Measurements from ENCODE around the gene FCHSD2. TPM values are rescaled to one million over a fixed set of nuclear protein-coding genes. Genes with fewer than 3 reads are reported as not detected.
A peak's percentile ranks its signal among the peaks of the same experiment; 100 is the strongest.

The FCHSD2 gene
- polyA plus RNA-seq, 1 donor from 2014 or later, result 72.1 TPM

DNA sequence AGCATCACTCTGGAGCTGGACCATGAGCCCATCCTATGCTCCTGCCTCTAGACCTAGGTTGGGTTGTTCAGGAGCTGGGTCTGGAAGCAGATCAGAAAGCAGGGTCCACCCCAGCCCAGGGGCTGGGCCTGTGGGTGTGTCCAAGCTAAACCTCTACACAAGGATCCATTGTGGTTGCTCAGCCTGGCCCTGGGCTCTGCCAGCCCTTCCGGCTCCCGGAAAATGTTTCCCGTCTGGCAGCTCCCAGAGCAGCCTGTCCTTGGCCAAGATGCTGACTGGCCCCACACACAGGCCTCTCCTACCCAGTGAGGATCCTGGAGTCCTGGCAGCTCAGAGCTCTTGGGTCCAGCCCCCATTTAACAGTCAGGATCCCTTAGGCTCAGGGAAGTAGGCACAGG lies 35.3 kb upstream of the FCHSD2 start:
- no peaks in the 10 kb centered on the region for H3K27me3 Mint-ChIP-seq
- H3K4me3 Mint-ChIP-seq, result peak overlapping the region in 2 of 4 donors; percentile 28 to 37
- H3K4me1 Mint-ChIP-seq, result peaks cover 20 to 31% (median 24%) of the 10 kb centered on the region in 3 donors
- H3K36me3 Mint-ChIP-seq, result peaks cover 3% of the 10 kb centered on the region
- no peaks in the 10 kb centered on the region for H3K9me3 Mint-ChIP-seq
- no peak overlapping the region for H3K27ac Mint-ChIP-seq

DNA sequence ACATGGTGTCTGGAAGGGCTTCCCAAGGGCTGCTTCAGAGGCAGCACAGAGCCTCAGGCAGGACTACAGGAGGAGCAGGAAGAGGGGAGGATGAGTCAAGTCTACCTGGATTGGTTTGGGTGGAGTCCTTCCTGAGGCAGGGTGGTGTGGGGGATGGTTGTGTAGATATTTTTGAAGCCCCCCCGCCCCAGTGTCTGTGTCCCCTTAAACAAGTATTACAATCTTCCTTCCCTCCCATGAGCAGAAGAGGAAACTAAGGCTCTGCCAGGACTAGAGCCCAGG lies 34.7 kb upstream of the FCHSD2 start:
- Mint-ChIP-seq H3K9me3 (no peaks in the 10 kb centered on the region), H3K27me3 (no peaks in the 10 kb centered on the region), H3K4me3 (peak overlapping the region in 2 of 4 donors; percentile 25 to 91), H3K36me3 (peaks cover 3% of the 10 kb centered on the region), H3K4me1 (peaks cover 21 to 32% (median 24%) of the 10 kb centered on the region in 3 donors), H3K27ac (peak overlapping the region in 1 of 3 donors; percentile 89)

GRCh38 chr11:73176145-73176873 lies 34.2 kb upstream of the FCHSD2 start:
- Mint-ChIP-seq H3K36me3 (peaks cover 3% of the 10 kb centered on the region), H3K9me3 (no peaks in the 10 kb centered on the region), H3K4me3 (peak overlapping the region in 2 of 4 donors; percentile 65 to 91), H3K27me3 (no peaks in the 10 kb centered on the region), H3K4me1 (peaks cover 26 to 37% (median 29%) of the 10 kb centered on the region in 3 donors), H3K27ac (peak overlapping the region in 2 of 3 donors; percentile 63 to 89)

DNA sequence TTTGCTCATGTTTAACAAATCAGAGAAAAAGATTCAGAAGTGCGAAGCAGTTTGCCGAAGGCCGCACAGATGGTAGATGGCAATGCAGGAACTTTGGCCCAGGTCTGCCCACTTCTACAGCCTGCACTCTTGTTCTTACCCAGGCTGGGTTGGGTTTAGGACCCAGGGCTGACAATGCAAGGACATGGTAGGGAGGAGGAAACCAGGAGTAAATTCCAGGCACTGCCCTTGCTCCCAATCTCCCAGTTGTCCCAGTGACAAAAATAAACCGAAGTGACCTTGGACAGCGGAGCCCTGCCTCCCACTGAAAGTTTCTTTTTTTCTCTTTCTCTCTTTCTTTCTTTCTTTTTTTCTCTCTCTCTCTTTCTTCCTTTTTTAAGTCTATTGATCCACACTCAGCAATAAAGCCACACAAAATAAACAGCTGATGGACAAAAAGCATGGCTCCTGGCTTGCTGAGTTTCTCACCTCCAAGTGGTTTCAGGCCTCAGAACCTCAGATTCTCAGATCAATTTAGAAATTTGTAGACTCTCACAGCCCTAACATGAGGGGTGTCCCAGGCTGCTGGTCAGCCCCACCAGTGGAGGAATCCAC lies 33.5 kb upstream of the FCHSD2 start:
- peak overlapping the region in 1 of 3 donors; percentile 63 for H3K27ac Mint-ChIP-seq
- peaks cover 29 to 38% (median 30%) of the 10 kb centered on the region in 3 donors for H3K4me1 Mint-ChIP-seq
- H3K27me3 Mint-ChIP-seq, result no peaks in the 10 kb centered on the region
- peak overlapping the region in 2 of 4 donors; percentile 65 to 91 for H3K4me3 Mint-ChIP-seq
- no peaks in the 10 kb centered on the region for H3K9me3 Mint-ChIP-seq
- H3K36me3 Mint-ChIP-seq, result peaks cover 3% of the 10 kb centered on the region

DNA sequence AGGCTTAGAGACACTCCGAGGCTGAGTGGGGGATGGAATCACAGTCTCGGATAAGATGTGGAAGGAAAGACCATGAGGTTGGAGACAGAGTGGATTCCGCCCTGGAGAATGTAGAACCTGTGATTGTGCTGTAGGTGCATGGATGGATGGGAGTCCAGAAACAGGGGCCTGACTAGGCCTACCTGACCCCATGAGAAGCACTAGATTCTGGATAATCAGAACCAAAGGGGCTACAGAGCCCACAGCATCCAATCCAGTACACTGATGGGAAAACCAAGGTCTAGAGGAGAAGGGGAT lies 32.3 kb upstream of the FCHSD2 start:
- Mint-ChIP-seq H3K27me3 (no peaks in the 10 kb centered on the region), H3K4me3 (peak overlapping the region in 1 of 4 donors; percentile 47), H3K36me3 (peaks cover 3% of the 10 kb centered on the region), H3K9me3 (no peaks in the 10 kb centered on the region), H3K27ac (no peak overlapping the region), H3K4me1 (peaks cover 32 to 41% (median 34%) of the 10 kb centered on the region in 3 donors)

GRCh38 chr11:73173755-73174494 lies 31.8 kb upstream of the FCHSD2 start:
- Mint-ChIP-seq H3K9me3 (no peaks in the 10 kb centered on the region), H3K27ac (no peak overlapping the region)

DNA sequence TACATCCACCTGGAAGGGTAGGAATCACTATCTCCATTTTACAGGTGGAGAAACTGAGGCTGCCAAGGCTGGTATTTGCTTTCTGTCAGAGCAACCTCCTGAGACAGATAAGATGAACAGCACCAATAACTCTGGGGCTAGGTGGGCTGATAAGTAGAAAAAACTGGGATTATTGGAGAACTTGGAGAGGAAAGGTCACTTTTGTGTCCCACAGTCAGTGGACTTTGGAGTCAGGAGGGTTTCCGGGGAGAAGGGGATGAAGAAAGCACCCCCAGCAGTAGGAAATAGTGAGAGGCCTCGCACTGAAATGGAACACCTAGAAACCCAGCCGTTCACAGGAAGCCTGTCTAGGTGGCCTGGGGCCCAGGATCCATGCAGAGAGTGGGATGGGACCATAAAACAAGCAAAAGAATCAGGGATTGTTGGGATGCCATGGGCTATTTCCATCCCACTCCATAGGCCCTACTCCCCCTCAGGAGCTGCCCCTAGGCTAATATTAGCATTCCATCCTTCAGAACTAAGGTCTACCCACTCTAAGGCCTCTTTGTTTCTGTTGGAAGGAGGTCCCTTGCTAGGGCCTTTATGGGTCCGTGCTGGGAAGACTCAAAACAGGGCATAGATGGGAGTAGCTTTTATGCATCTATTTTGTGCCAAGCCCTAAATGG lies 31.0 kb upstream of the FCHSD2 start:
- peaks cover 33 to 45% (median 38%) of the 10 kb centered on the region in 3 donors for H3K4me1 Mint-ChIP-seq
- no peak overlapping the region for H3K27ac Mint-ChIP-seq
- H3K27me3 Mint-ChIP-seq, result no peaks in the 10 kb centered on the region
- H3K4me3 Mint-ChIP-seq, result no peak overlapping the region
- peaks cover 6% of the 10 kb centered on the region for H3K36me3 Mint-ChIP-seq
- no peaks in the 10 kb centered on the region for H3K9me3 Mint-ChIP-seq

More at GRCh38 chr11:73173755-73174494, 31.8 kb upstream of the FCHSD2 start:
- Mint-ChIP-seq H3K4me3 (peak overlapping the region in 2 of 4 donors; percentile 8 to 47), H3K4me1 (peaks cover 32 to 44% (median 34%) of the 10 kb centered on the region in 3 donors), H3K27me3 (no peaks in the 10 kb centered on the region), H3K36me3 (peaks cover 6% of the 10 kb centered on the region)

- H3K9me3 Mint-ChIP-seq, result no peaks in the 10 kb centered on the region
Observed at GRCh38 chr11:73171436-73172161, 29.5 kb upstream of the FCHSD2 start.

GRCh38 chr11:73170140-73170539 lies 28.0 kb upstream of the FCHSD2 start:
- Mint-ChIP-seq H3K4me1 (peaks cover 20 to 37% (median 31%) of the 10 kb centered on the region in 3 donors), H3K27ac (no peak overlapping the region), H3K27me3 (no peaks in the 10 kb centered on the region), H3K9me3 (no peaks in the 10 kb centered on the region), H3K4me3 (no peak overlapping the region), H3K36me3 (peaks cover 8% of the 10 kb centered on the region)

More at GRCh38 chr11:73171436-73172161, 29.5 kb upstream of the FCHSD2 start:
- Mint-ChIP-seq H3K36me3 (peaks cover 6% of the 10 kb centered on the region), H3K4me1 (peaks cover 29 to 44% (median 36%) of the 10 kb centered on the region in 3 donors), H3K4me3 (peak overlapping the region in 1 of 4 donors; percentile 5), H3K27me3 (no peaks in the 10 kb centered on the region), H3K27ac (peak overlapping the region in 1 of 3 donors; percentile 54)

DNA sequence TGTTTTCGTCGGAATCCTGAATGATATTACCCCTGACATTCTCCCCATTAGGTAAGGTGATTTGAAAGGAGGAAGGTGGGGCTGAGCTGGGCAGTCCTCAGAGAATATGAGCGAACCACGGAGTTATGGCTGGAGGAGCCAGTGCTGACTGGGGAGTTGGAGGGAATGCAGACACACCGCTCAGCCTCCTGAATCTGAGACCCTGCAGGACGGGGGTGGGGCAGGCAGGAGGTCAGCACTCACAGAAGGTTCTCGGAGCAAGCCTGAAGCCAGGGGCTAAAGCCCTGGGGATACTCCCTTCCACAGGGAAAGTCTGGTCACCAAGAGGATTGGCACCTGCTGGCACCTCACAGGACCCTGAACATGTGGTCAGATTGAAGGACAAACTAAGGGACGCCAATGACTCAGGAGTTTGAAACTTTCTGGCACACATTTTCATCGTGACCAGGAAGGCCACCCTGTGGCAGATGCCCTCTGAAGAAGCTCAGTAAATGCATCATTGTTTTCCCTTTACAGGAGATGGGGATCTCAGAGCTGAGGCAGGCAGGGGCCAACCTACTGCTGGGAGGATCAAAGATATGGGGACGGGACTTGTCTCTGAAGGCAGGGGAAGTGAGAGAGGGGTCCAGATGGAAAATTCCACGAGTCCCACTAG lies 26.9 kb upstream of the FCHSD2 start:
- peaks cover 25 to 37% (median 33%) of the 10 kb centered on the region in 3 donors for H3K4me1 Mint-ChIP-seq
- H3K36me3 Mint-ChIP-seq, result peaks cover 5% of the 10 kb centered on the region
- no peaks in the 10 kb centered on the region for H3K9me3 Mint-ChIP-seq
- H3K27ac Mint-ChIP-seq, result peak overlapping the region in 1 of 3 donors; percentile 33
- H3K4me3 Mint-ChIP-seq, result no peak overlapping the region
- H3K27me3 Mint-ChIP-seq, result no peaks in the 10 kb centered on the region

DNA sequence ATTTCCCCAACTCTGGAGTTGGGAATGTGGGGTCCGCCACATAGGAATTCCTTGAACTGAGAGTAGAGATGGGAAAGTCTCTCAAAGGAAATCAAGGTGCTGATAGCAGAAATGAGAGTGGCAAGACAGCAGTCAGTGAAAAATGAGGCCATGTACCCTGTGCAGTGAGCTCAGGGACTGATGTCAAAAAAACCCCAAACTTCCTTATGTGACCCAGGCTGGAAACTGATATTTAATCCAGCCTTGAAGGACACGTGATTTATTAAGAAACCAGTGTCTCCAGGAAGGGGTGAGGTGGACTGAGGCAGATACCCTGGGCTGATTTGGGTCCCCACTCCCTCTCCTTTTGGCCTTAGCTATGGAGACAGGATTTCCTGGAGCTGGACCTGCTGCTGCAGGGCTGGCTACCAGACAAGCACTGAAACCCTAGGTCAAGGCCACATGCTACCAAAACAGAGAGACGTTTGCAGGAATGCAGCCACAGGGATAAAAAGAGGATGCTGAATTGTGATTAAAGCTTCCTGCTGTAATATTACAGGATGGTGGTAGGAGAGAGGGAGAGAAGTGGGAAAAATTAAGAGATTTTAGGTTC lies 25.3 kb upstream of the FCHSD2 start:
- no peaks in the 10 kb centered on the region for H3K27me3 Mint-ChIP-seq
- peaks cover 34 to 42% (median 37%) of the 10 kb centered on the region in 3 donors for H3K4me1 Mint-ChIP-seq
- H3K9me3 Mint-ChIP-seq, result no peaks in the 10 kb centered on the region
- peaks cover 5% of the 10 kb centered on the region for H3K36me3 Mint-ChIP-seq
- peak overlapping the region in 1 of 4 donors; percentile 76 for H3K4me3 Mint-ChIP-seq
- peak overlapping the region in 1 of 3 donors; percentile 23 for H3K27ac Mint-ChIP-seq

GRCh38 chr11:73164803-73165540 lies 22.9 kb upstream of the FCHSD2 start:
- peaks cover 5% of the 10 kb centered on the region for H3K36me3 Mint-ChIP-seq
- peaks cover 39 to 41% (median 40%) of the 10 kb centered on the region in 3 donors for H3K4me1 Mint-ChIP-seq
- H3K27me3 Mint-ChIP-seq, result no peaks in the 10 kb centered on the region
- peaks cover 0 to 1% (median 0%) of the 10 kb centered on the region in 3 donors for H3K9me3 Mint-ChIP-seq
- H3K4me3 Mint-ChIP-seq, result peak overlapping the region in 3 of 4 donors; percentile 47 to 65 (median 48)
- peak overlapping the region in 1 of 3 donors; percentile 39 for H3K27ac Mint-ChIP-seq

GRCh38 chr11:73163638-73164174 lies 21.6 kb upstream of the FCHSD2 start:
- H3K27ac Mint-ChIP-seq, result peak overlapping the region; percentile 16 to 28 (median 24)
- peaks cover 0 to 1% (median 0%) of the 10 kb centered on the region in 3 donors for H3K9me3 Mint-ChIP-seq
- no peak overlapping the region for H3K4me3 Mint-ChIP-seq
- H3K4me1 Mint-ChIP-seq, result peaks cover 45 to 49% (median 47%) of the 10 kb centered on the region in 3 donors
- H3K36me3 Mint-ChIP-seq, result peaks cover 2% of the 10 kb centered on the region
- no peaks in the 10 kb centered on the region for H3K27me3 Mint-ChIP-seq

Data from IgD-negative memory B cell (primary cell).